LNCaP clone FGC (cell line): Measurements from ENCODE around the gene SLC43A2.
A peak's percentile ranks its signal among the peaks of the same experiment; 100 is the strongest.
"Not testable (repeated sequence)": the region's sequence is repeated elsewhere in the genome, so short reads cannot be mapped to it uniquely, and the experiment has no call there.

ENCODE experiments used
- DNase-seq: peaks from one replicate; pipeline ENCODE4 v3.0.0-alpha.2; 2011; ENCODE audit warnings: low read depth
- H3K4me3 ChIP-seq: 2 replicates; pipeline ENCODE4 v1.5.1; 2011; ENCODE audit warnings: mild to moderate bottlenecking, low read depth, low read length, control low read depth
- TF ChIP-seq, protein P1 (sequence below): IDR thresholded peaks from 2 replicates; pipeline ENCODE4 v1.5.1; 2012; ENCODE audit warnings: mild to moderate bottlenecking; ENCODE audit not compliant: control insufficient read depth, insufficient read depth; ENCODE audit errors: extremely low read depth

The SLC43A2 gene

DNA sequence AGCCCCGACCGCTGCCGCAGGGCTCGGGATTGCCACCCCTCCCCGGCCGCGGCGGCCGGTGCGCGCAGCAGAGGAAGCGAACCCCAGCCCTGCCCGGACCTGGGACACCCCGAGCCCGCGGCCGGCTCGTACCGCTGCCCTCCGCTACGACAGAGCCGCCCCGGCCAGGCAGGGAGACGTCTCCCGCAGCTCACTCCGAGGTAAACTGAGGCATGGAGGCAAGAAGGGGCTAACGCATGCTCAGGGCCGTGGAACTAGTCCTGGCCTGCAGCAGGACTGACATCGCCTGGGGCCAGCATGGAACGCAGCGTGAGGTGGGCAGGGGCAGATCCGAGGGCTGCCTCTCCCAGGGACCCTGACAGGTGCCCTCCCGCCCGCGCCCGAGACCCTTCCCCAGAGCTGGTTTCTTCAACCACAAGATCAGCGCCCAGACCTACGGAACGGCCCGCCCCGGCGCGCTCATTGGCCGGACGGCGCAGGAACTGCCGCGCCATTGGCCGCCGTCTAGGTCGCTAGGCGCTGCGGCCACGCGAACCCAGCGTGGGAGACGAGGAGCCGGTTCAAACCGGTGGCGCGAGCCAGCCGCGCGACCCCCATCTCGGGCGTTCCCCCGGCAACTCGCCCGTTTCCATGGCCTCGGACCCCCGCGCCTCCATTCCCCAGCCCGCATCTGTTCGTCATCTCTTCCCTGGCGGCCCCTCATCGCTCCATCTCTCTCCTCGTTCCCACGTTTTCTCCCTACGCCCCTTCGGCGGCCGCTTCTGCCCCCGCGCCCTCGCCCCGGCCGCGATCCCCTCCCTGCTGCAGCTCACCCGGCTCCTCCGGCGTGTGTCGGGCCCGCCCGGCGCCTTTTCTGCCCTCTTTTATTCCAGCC is at the start of gene SLC43A2:
TSS of gene SLC43A2 (minus strand) at position 853 of the 874 bp plus-strand sequence. CDS start 960 bp downstream, outside the sequence.
- TF ChIP-seq, protein P1, sequence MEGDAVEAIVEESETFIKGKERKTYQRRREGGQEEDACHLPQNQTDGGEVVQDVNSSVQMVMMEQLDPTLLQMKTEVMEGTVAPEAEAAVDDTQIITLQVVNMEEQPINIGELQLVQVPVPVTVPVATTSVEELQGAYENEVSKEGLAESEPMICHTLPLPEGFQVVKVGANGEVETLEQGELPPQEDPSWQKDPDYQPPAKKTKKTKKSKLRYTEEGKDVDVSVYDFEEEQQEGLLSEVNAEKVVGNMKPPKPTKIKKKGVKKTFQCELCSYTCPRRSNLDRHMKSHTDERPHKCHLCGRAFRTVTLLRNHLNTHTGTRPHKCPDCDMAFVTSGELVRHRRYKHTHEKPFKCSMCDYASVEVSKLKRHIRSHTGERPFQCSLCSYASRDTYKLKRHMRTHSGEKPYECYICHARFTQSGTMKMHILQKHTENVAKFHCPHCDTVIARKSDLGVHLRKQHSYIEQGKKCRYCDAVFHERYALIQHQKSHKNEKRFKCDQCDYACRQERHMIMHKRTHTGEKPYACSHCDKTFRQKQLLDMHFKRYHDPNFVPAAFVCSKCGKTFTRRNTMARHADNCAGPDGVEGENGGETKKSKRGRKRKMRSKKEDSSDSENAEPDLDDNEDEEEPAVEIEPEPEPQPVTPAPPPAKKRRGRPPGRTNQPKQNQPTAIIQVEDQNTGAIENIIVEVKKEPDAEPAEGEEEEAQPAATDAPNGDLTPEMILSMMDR = no peak
- no peak for DNase-seq
- H3K4me3 ChIP-seq = peak within 1 kb of the TSS; percentile 88

DNA sequence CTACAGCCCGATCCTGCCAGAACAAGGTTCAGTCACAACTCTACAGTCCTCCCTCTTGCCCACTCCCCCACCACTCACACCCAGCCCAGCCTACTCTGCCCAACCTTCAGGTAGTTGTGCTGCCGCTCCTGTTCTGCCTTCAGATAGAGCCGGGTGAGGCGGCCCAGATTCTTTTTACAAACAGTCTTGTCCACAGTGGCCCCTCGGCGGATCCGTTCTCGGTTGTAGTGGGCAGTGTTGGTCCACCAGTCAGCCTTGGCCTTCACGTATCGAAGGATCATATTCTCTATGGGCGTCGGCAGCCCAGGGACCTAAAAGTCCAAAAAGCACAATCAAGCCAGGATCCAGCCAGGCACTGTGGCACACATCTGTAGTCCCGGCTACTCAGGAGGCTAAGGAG is 47.8 kb upstream of the SLC43A2 start:
- no peak overlapping the region for H3K4me3 ChIP-seq

DNA sequence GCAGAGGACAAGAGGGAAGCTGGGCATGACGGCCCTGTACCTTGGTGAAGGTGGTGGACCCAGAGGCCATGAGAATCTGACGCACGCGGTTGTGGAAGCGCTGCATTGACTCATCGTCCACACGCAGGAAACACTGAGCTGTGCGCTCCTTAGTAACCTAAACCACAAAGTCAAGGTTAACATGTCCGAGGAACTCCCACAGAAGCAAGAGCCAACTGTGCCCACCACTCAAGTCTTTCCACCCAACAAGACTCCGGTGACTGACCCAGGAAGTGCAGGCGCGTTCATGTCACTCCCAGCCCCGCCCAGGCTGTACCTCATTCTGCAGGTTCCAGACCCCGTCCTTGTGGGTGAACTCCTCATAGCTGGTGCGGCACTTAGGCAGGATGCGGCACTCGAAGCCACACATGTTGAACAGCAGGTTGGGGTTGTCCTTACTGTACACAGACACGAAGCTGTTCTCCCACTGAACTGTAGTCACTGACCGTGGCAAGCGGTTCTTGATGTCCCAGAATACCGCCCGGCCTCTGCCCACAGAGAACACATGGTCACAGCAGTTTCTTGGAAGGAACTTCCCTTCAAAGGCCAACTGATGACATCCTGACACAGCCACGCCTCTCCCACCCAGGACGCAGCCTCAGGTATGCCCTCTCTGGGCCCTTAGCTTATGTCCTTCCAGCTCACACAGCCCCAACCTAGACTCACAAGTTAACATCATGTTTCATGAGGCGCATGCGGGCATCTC is 44.6 kb upstream of the SLC43A2 start:
- no peak overlapping the region for H3K4me3 ChIP-seq
- TF ChIP-seq, protein P1 = no peak
- no peak for DNase-seq

More for the DNA sequence above, 47.8 kb upstream of the SLC43A2 start:
- TF ChIP-seq, protein P1 = no peak
- DNase-seq = no peak

DNA sequence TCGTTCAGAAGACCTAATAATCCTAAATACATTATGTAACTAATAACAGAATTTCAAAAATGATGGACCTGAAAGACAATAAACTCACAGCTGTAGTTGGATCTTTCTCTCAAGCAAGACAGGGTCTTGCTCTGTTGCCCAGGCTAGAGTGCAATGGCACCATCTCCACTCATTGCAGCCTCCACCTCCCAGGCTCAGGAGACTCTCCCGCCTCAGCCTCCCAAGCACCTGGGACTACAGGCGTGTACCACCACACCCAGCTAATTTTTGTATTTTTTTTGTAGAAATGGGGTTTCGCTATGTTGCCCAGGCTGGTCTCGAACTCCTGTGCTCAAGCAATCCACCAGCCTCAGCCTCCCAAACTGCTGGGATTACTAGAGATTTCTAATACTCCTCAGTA is 35.3 kb upstream of the SLC43A2 start:
- not testable (repeated sequence) for H3K4me3 ChIP-seq, DNase-seq

DNA sequence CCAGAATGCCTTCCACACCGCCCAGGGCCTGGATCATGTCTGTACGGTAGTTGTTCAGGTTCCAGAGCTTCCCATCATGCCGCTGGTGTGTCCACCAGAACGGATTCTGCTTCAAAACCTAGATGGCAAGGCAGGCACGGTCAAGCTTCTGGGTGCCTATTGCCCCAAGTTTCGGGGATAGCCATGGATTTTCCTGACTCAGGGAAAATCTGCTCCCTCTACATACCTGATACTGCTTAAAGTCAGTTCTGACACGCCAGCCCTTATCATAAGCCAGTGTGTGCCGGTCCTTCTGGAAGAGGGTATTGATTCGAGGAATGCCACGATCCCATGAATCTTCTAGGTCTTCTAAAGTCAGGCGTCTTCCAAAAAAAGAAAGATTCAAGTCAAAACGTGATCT is 32.4 kb upstream of the SLC43A2 start:
- no peak for DNase-seq
- TF ChIP-seq, protein P1 = no peak

DNA sequence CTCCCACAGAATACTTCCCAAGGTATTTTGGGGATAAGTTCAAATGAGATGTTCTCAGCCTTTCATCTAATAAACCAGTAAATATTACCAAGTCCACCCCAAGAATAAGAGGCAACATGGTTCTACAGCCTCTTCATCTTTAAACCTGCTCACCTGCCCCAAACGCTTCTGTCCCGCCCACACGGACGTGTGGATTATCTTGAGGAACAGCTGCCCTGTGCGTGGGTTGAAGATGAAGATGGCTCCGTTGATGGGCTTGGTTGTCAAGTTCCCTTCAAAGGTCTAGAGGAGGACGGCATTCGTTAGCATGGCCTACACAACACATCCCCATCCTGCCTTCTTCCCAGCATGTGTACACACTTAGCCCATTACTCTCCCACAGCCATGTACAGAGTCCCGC is 29.5 kb upstream of the SLC43A2 start:
- no peak for DNase-seq
- no peak overlapping the region for H3K4me3 ChIP-seq
- TF ChIP-seq, protein P1 = no peak

More for the DNA sequence above, 32.4 kb upstream of the SLC43A2 start:
- H3K4me3 ChIP-seq = no peak overlapping the region

DNA sequence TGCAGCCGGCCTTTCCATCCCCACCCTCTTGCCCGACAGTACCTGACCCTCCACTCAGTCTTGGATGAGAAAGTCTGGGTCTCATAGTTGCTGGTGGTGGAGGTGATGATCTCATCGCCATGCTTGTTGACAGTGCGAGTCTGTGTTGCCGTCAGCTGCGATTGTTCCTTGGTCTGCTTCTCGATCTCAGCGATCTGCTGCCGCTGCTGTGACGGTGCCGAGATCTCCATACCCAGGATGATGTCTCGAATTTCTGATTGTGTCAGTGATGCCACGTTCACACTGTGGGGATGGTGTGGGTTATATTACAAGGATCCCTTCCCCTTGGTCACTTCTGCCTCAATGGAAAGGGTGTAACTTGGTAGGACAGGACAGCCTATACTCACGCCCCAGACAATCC is 25.1 kb upstream of the SLC43A2 start:
- no peak overlapping the region for H3K4me3 ChIP-seq
- DNase-seq = no peak
- TF ChIP-seq, protein P1 = no peak

DNA sequence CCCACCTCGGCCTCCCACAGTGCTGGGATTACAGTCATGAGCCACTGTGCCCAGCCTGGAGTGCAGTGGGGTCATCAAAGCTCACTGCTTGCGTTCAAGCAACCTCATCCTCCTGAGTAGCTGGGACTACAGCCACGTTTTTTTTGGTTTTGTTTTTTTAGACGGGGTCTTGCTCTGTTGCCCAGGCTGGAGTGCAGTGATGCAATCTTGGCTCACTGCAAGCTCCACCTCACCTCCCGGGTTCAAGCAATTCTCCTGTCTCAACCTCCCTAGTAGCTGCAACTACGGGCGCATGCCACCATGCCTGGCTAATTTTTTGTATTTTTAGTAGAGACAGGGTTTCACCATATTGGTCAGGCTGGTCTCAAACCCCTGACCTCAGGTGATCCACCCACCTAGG is 24.2 kb upstream of the SLC43A2 start:
- not testable (repeated sequence) for H3K4me3 ChIP-seq, DNase-seq
